T-helper 2 cell (primary cell): ENCODE measurements around the gene RAB39B.

ENCODE experiments used
- DNase-seq, 5 experiments: peaks; one replicate each; pipeline versions ENCODE4 v3.0.0 to v3.0.0-alpha.2; 2012 to 2022

RAB39B gene

DNA sequence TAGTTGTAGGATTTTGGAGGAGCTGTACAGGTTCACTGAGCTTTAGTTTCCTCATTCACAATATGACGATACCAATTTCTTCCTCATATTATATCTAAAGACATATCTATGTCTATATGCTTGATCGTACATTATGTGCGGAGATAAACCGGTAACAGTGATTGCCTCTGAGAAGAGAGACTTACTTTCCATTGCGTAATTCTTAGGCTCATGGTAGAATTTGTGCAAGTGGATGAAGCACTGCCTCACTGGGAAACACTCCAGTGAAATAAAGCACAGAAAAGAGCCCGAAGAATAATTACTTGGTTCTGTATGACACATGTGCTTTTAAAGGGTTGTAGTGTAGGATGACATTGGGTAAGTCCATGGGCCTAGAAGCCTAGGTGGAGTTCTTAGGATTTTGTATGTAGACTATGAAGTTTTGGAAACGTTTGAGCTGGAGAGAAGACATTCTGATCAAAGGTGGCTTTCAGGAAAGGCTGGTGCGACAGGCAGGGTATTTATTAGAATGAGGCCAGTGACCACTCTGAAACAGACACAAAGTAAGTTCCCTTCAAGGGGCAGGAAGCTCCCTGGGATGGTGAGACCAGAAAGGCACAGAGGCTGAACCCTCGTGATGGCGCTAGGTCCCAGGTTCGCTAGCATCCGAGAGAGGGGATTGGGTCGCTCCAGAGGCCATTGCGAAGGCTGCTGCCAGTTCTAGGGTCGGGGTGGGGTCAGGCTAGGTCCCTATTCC is 48.7 kb downstream of the RAB39B start:
- no peak for DNase-seq

DNA sequence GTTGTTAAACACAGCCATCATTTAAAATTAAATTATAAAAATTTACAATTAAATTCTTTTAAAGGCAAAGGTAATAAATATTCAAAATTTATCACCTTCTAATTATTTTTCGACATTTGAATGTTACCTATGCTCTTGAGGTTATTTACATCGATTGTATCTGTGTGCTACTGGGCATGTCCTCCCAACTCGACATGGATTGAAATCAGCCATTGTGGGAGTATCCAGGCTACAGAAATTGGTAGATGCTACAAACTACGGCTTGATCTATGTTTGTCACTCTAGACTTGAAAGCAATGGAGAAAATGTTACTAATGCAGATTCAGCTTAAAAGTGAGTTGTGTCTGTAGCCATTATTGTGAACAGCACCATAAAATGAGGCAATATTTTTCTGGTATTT is 50.6 kb downstream of the RAB39B start:
- no peak for DNase-seq

DNA sequence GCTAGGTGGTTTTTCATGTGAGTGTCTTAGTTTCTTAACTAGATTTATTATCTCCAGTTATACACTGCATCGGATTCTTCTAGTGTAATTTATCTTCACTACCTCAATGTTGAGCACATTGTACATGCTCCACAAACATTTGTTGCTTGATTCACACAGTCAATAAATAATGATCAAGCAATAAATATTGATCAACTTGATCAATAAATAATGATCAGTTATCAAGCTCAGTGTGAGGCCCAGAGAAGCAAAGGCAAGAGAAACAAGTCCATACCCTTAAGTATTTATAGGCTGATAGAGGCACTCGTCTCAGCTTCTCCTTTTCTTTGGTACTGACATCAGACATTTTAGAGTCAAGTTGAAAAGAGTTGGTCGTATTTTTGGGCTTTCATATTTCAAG is 53.1 kb downstream of the RAB39B start:
- DNase-seq = no peak
